AG08396 (cell line): ENCODE results near the gene TGFBR3.

Experiments
- DNase-seq: peaks from one replicate; pipeline ENCODE4 v3.0.0; 2012; ENCODE audit warnings: low spot score, mixed read lengths

Gene TGFBR3

GRCh38 chr1:91708691-91709090 lies 177.3 kb downstream of the TGFBR3 start:
- DNase-seq, result no peak

- no peak for DNase-seq
These were observed 178.1 kb downstream of the TGFBR3 start for GRCh38 chr1:91707890-91708218.

- DNase-seq, result no peak
These were observed 178.6 kb downstream of the TGFBR3 start for GRCh38 chr1:91707114-91707889.

- no peak for DNase-seq
These were observed 179.6 kb downstream of the TGFBR3 start for GRCh38 chr1:91706140-91706957.

GRCh38 chr1:91704746-91705145 lies 181.2 kb downstream of the TGFBR3 start:
- no peak for DNase-seq

GRCh38 chr1:91703095-91703494 lies 182.9 kb downstream of the TGFBR3 start:
- no peak for DNase-seq

GRCh38 chr1:91701472-91701869 lies 184.5 kb downstream of the TGFBR3 start:
- DNase-seq, result no peak

- DNase-seq, result no peak
These were observed 185.0 kb downstream of the TGFBR3 start for GRCh38 chr1:91700771-91701471.

GRCh38 chr1:91700332-91700731 lies 185.6 kb downstream of the TGFBR3 start:
- DNase-seq, result peak; percentile 29

- DNase-seq, result peak; percentile 67
These were observed 186.5 kb downstream of the TGFBR3 start for GRCh38 chr1:91699339-91699974.

GRCh38 chr1:91697861-91698260 lies 188.1 kb downstream of the TGFBR3 start:
- no peak for DNase-seq

GRCh38 chr1:91697416-91697815 lies 188.5 kb downstream of the TGFBR3 start:
- no peak for DNase-seq

GRCh38 chr1:91696321-91696720 lies 189.6 kb downstream of the TGFBR3 start:
- no peak for DNase-seq

- peak; percentile 56 for DNase-seq
These were observed 192.4 kb downstream of the TGFBR3 start for GRCh38 chr1:91693557-91693956.

GRCh38 chr1:91691525-91691924 lies 194.4 kb downstream of the TGFBR3 start:
- DNase-seq, result no peak

GRCh38 chr1:91689641-91690481 lies 196.1 kb downstream of the TGFBR3 start:
- DNase-seq, result no peak

GRCh38 chr1:91687452-91687851 lies 198.5 kb downstream of the TGFBR3 start:
- no peak for DNase-seq

GRCh38 chr1:91685994-91686393 lies 200.0 kb downstream of the TGFBR3 start:
- no peak for DNase-seq

- no peak for DNase-seq
These were observed 201.3 kb downstream of the TGFBR3 start for GRCh38 chr1:91684481-91685196.

GRCh38 chr1:91683598-91683951 lies 202.4 kb downstream of the TGFBR3 start:
- DNase-seq, result no peak
